Astrocyte (in vitro differentiated cells and primary cell): ENCODE data around the gene ATIC. TPM values are rescaled to one million over a fixed set of nuclear protein-coding genes. Genes with fewer than 3 reads are reported as not detected.

Experiments used
- DNase-seq: peaks from one replicate; pipeline ENCODE4 v3.0.0-alpha.2; 2010; ENCODE audit warnings: low read depth
- FAIRE-seq: peaks from 2 replicates; lab custom pipeline; 2011; peaks lifted over from hg19 to GRCh38; lab: Jason Lieb, UNC
- H2AFZ ChIP-seq: 2 replicates; pipeline ENCODE4 v1.6.0; 2012; ENCODE audit warnings: low read depth, low read length, inconsistent platforms
- H3K27ac ChIP-seq: 2 replicates; pipeline ENCODE4 v1.5.1; 2011; ENCODE audit warnings: low read depth, low read length, inconsistent platforms
- H3K27me3 ChIP-seq: 2 replicates; pipeline ENCODE4 v1.6.0; 2011; ENCODE audit warnings: low read length, inconsistent platforms; ENCODE audit not compliant: insufficient read depth
- H3K36me3 ChIP-seq: 2 replicates; pipeline ENCODE4 v1.5.1; 2011; ENCODE audit warnings: low read length, inconsistent platforms; ENCODE audit not compliant: insufficient read depth
- H3K4me1 ChIP-seq: 2 replicates; pipeline ENCODE4 v1.5.1; 2011; ENCODE audit warnings: low read length, inconsistent platforms; ENCODE audit not compliant: insufficient read depth
- H3K4me2 ChIP-seq: 2 replicates; pipeline ENCODE4 v1.6.0; 2012; ENCODE audit warnings: low read length, inconsistent platforms
- H3K4me3 ChIP-seq: 2 replicates; pipeline ENCODE4 v1.5.1; 2011; ENCODE audit warnings: low read depth, mild to moderate bottlenecking, low read length, inconsistent platforms; ENCODE audit not compliant: insufficient read depth
- H3K79me2 ChIP-seq: 2 replicates; pipeline ENCODE4 v1.6.0; 2012; ENCODE audit warnings: mild to moderate bottlenecking, low read length, inconsistent platforms; ENCODE audit not compliant: insufficient read depth
- H3K9ac ChIP-seq: 2 replicates; pipeline ENCODE4 v1.6.0; 2012; ENCODE audit warnings: mild to moderate bottlenecking, low read length, inconsistent platforms
- H3K9me3 ChIP-seq: 2 replicates; pipeline ENCODE4 v1.5.1; 2012; ENCODE audit warnings: low read depth, mild to moderate bottlenecking, low read length, inconsistent platforms; ENCODE audit not compliant: insufficient read depth
- H4K20me1 ChIP-seq: 2 replicates; pipeline ENCODE4 v1.6.0; 2012; ENCODE audit warnings: low read length, inconsistent platforms; ENCODE audit not compliant: insufficient read depth
- H3K27ac Mint-ChIP-seq: one replicate; pipeline ENCODE4 v1.8.0; 2021; ENCODE audit warnings: mild to moderate bottlenecking, mixed read lengths; ENCODE audit not compliant: unreplicated experiment
- H3K27me3 Mint-ChIP-seq: one replicate; pipeline ENCODE4 v1.8.0; 2021; ENCODE audit warnings: low read depth, mixed read lengths; ENCODE audit not compliant: unreplicated experiment
- H3K36me3 Mint-ChIP-seq: one replicate; pipeline ENCODE4 v1.8.0; 2021; ENCODE audit warnings: low read depth, mixed read lengths; ENCODE audit not compliant: unreplicated experiment
- H3K4me1 Mint-ChIP-seq: one replicate; pipeline ENCODE4 v1.8.0; 2021; ENCODE audit warnings: low read depth, mixed read lengths; ENCODE audit not compliant: unreplicated experiment
- H3K4me3 Mint-ChIP-seq: one replicate; pipeline ENCODE4 v1.8.0; 2021; ENCODE audit warnings: mild to moderate bottlenecking, moderate library complexity, mixed read lengths; ENCODE audit not compliant: unreplicated experiment
- H3K9me3 Mint-ChIP-seq: one replicate; pipeline ENCODE4 v1.8.0; 2021; ENCODE audit warnings: mild to moderate bottlenecking, mixed read lengths; ENCODE audit not compliant: unreplicated experiment
- CTCF ChIP-seq: IDR thresholded peaks from 2 replicates; pipeline ENCODE4 v1.5.1; 2011; ENCODE audit warnings: low read depth, mild to moderate bottlenecking, inconsistent platforms, low read length, moderate library complexity; ENCODE audit not compliant: insufficient read depth
- EZH2 ChIP-seq: IDR thresholded peaks from 2 replicates; pipeline ENCODE4 v1.6.1; 2012; ENCODE audit warnings: mild to moderate bottlenecking, low read length, inconsistent platforms; ENCODE audit not compliant: insufficient read depth
- total RNA-seq: library from RNA; stranded (reverse); gene quantifications from 2 replicates; pipeline ENCODE4 v1.2.1, GENCODE V29; 2021

Gene ATIC
- total RNA-seq, 1 donor from 2014 or later: 61.1 TPM

- Mint-ChIP-seq H3K4me3 (no peak overlapping the region), H3K27me3 (no peaks in the 10 kb centered on the region), H3K27ac (peak overlapping the region; percentile 56), H3K4me1 (no peaks in the 10 kb centered on the region), H3K36me3 (peaks cover 12% of the 10 kb centered on the region), H3K9me3 (no peaks in the 10 kb centered on the region)
- no peak for TF ChIP-seq EZH2
- no peak for TF ChIP-seq CTCF
- Histone ChIP-seq H3K79me2 (no peaks in the 10 kb centered on the region), H3K4me1 (no peaks in the 10 kb centered on the region), H3K36me3 (peaks cover 20% of the 10 kb centered on the region), H3K27me3 (no peaks in the 10 kb centered on the region), H2AFZ (no peak overlapping the region), H3K27ac (no peak overlapping the region), H4K20me1 (peaks cover 12% of the 10 kb centered on the region), H3K4me3 (no peak overlapping the region), H3K9ac (no peak overlapping the region), H3K4me2 (no peak overlapping the region), H3K9me3 (no peaks in the 10 kb centered on the region)
- FAIRE-seq (no peak), DNase-seq (no peak)
Measured at GRCh38 chr2:215352602-215353001, 40.7 kb downstream of the ATIC start.

- Mint-ChIP-seq H3K4me3 (no peak overlapping the region), H3K36me3 (peaks cover 4% of the 10 kb centered on the region), H3K4me1 (no peaks in the 10 kb centered on the region), H3K27ac (peak overlapping the region; percentile 60), H3K27me3 (no peaks in the 10 kb centered on the region), H3K9me3 (no peaks in the 10 kb centered on the region)
- H4K20me1 ChIP-seq: peaks cover 33% of the 10 kb centered on the region
- H3K79me2 ChIP-seq: no peaks in the 10 kb centered on the region
- TF ChIP-seq CTCF: no peak
- TF ChIP-seq EZH2: no peak
- no peaks in the 10 kb centered on the region for H3K9me3 ChIP-seq
- FAIRE-seq (no peak), DNase-seq (peak; percentile 67)
- H3K36me3 ChIP-seq: peaks cover 16% of the 10 kb centered on the region
- H3K27me3 ChIP-seq: no peaks in the 10 kb centered on the region
- no peaks in the 10 kb centered on the region for H3K4me1 ChIP-seq
- H2AFZ ChIP-seq: no peak overlapping the region
- H3K4me3 ChIP-seq: no peak overlapping the region
- no peak overlapping the region for H3K9ac ChIP-seq
- no peak overlapping the region for H3K27ac ChIP-seq
- H3K4me2 ChIP-seq: no peak overlapping the region
Measured at GRCh38 chr2:215354771-215355695, 43.2 kb downstream of the ATIC start.

- Histone ChIP-seq H3K4me1 (no peaks in the 10 kb centered on the region), H3K36me3 (peaks cover 24% of the 10 kb centered on the region), H3K9ac (no peak overlapping the region), H3K27ac (no peak overlapping the region), H2AFZ (no peak overlapping the region), H3K4me2 (no peak overlapping the region), H3K27me3 (no peaks in the 10 kb centered on the region), H4K20me1 (peaks cover 40% of the 10 kb centered on the region), H3K9me3 (no peaks in the 10 kb centered on the region), H3K79me2 (no peaks in the 10 kb centered on the region), H3K4me3 (no peak overlapping the region)
- no peak for TF ChIP-seq EZH2
- TF ChIP-seq CTCF: no peak
- DNase-seq: peak; percentile 64
- Mint-ChIP-seq H3K27ac (no peak overlapping the region), H3K9me3 (no peaks in the 10 kb centered on the region), H3K4me1 (no peaks in the 10 kb centered on the region), H3K36me3 (peaks cover 8% of the 10 kb centered on the region), H3K4me3 (no peak overlapping the region), H3K27me3 (no peaks in the 10 kb centered on the region)
- no peak for FAIRE-seq
Measured at GRCh38 chr2:215355801-215356200, 43.9 kb downstream of the ATIC start.
